Stimulated activated CD4-positive, alpha-beta T cell treated with anti-CD3 and anti-CD28 coated beads, Interleukin-4, amount 100 ng/mL, for 48 hours (primary cell): ENCODE measurements around the gene DCUN1D5.
"Not testable (repeated sequence)": the region's sequence is repeated elsewhere in the genome, so short reads cannot be mapped to it uniquely, and the experiment has no call there.

Experiments used
- DNase-seq, 2 donors: peaks; one replicate each; pipeline ENCODE4 v3.0.0-alpha.2; 2020; ENCODE audit warnings: low read depth in 2 of 2

DCUN1D5 gene

DNA sequence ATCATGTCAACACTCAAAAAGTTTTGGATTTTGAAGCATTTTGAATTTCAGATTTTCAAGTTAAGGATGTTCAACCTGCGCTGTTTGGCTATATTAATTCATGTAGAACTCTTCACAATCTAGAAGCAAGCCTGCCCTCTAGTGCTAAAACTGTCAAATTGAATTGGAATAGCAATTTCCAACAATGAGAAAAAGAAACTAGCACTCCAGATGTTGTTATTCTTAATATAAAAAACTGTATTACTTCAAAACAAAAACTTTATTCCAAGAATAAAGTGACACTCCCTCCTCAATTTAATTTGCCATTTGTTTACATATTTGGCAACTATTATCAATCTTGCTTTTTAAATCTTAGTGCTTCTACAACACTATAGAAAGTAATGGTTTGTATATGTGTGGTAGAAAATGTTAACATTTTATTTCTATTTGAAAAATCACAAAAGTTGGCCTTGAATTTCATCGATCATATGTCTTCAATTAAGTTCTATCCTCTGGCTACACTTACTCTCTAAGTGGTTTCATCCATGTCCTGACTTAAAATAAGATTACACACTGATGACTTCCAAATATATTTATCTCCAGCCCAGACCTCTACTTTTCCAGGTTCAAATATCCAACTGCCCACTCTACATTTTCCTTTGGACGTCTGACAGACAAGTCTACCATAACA is 36.6 kb downstream of the DCUN1D5 start:
- no peak for DNase-seq

DNA sequence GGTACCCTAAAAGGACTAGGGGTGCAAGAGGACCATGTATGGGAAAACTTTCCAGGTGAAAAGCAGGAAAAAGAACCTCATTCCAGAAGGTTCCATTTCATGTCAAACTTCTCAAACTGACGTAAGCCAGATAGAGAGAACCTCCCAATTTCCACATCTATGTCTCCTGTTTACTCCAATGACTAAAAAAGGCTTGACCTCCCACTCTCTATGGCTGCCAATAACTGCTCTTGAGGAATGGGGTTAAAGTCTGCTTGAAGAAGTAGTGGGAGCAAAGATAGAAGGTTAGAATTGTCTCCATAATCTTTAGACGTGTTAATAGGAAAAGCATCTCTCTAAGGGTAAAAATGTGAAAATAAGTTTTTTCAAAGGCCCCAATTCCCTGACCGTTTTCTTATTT is 38.0 kb downstream of the DCUN1D5 start:
- no peak for DNase-seq

DNA sequence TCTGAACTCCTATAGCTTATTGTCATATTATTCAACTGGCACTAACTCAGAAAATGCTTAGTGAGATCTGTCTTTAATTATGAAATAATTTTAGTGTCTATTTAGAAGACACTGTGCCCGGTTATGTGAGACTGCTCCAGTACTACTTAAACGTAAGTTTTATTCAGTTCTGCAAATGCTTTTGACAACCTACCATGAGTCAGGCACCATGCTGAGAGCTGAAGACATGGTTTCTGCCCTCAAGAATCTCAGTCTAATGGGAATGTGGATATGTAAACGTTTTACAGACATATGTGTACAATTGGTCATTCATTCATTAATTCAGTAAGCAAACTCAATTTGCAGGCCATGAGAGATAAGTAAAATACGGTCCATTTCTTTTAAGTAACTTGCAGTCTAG is 40.0 kb downstream of the DCUN1D5 start:
- DNase-seq, result no peak

DNA sequence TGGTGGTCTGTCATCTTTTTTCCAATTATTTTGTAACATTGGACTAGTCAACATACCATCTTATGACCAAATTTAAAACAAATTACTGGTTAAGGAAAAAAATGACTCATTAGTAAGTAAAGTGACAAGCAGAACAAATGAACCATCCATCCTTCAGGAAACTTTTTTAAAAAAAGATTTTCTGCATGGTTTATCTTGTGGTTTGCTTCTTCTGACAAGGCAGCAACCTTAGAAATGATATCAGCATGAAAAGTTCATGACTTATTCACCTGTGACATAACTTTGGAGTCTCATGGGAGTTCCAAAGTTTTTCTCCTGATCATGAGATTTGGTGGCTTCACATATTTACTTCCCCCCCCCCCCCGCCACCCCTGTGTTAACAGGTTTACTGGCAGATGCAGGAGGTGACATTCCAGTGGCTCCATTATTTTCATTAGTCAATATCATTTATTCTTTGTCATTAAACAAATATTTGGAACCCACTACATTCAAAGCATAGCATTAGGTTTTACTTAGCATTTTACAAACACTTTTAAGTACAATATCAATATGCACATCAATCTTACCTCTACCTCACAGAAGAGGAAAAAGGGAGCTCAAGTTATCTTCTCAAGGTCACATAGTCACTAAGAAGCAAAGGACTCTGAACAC is 40.7 kb downstream of the DCUN1D5 start:
- no peak for DNase-seq

DNA sequence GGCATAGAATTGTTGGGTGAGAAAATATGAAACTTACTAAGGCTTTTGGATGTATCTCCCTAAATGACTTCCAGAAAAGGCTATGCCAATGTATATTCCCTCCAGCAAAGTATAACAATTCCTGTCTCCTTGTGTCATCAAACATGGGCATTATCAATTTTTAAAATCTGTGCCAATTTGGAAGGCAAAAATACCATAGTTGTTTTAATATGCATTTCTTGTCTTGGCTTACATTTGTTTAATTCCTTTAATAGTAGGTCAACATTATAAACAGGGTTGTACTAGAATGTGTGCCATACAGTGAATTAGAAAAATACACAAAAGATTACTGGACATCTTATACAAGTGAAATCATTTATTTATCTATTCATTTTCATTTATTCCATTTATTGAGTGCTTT is 41.6 kb downstream of the DCUN1D5 start:
- DNase-seq, result no peak

DNA sequence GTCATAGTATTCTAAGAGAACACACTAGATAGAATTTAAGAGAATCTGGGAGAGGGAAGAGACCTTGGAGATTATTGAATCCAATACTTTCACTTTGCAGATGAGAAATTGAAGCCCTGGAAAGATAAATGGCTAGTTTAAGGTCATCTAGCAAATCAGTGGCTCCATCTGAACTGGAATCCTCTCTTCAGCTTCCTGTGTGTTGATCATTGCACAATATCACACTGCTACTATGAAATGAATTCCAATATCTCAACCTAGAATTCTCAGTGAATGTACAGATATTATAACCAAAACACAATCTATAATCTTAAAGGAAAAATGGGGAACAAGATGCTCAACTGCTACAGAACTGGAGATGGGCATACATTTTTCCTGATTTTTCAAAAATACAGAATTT is 44.1 kb downstream of the DCUN1D5 start:
- DNase-seq, result no peak

DNA sequence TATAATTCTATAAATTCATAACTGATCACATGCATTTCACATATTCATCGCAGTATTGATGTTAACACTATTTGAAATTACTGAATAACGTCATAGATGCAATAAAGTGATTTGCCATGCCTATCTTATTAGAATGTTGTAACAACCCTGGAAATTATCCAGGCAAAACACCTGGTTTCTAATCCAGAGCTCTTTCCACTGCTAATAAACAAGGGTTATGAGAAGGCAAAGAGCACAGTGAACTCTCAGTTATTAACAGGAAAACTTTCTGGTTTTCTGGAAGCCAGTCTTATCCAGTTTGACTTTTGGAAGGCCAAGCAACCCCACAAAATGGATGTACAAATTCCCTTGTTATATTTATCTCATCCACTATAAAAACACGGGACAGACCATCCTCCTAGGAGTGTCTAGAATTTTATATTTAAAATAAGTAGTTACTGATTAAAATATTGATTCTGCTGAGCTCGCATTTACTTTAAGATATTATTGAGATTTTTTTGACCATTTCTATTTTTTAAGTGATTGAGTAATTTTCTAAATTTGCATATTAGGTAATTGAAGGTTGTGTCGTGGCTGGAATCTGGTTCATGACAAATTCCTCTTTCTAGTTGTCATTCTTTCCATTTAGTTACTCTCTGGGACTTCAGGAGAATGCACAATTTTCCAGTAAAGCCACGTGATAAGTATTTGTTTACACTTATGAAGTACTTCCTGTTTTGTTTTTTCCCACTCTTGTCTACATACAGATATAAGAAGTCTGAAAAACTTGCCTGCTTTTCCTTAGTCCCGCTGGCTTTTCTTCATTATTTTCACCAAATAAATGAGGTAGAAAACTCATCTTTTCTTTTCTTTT is 47.9 kb downstream of the DCUN1D5 start:
- no peak for DNase-seq

DNA sequence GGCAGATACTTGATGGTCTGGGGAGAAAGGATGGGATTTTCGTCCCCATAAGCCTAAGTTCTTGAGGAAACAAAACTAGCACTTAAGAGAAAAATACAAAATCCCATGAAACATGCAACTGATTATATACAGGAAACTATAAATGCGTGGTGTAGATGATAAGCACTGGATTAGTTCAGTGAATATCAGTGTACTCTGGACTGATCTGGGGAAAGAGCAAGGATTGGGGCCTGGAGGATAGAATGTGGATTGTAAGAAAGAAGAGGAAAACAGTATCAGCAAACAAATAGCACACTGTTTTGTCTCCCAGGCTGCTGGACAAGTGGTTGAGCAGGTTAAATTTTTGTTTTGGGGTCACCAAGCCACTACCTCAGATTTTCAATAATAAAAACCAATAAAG is 49.8 kb downstream of the DCUN1D5 start:
- DNase-seq, result no peak

DNA sequence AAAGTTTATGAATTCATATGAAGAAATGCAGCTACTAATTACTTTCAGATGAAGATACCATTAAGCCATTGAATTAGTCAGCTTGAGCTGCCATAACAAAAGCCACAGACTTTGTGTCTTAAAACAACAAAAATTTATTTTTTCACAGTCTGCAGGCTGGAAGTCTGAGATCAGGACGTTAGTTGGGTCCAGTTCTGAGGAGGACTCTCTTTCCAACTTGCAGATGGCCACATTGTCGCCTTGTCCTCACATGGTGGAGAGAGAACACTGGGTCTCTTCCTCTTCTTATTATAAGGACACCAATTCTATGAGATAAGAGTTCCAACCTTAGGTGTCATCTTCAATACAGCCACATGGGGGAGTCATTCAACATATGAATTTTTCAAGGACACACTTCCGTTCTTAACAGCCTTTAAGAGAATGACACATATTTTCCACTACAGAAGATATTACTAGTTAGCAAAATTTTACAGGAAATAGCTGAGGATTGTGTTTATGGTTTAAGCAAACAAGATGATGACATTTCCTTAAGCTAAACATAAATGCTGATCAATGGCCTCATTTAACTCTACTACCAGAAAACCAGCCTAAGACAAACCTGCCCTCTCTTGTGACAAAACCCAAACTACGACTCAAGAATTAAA is 56.0 kb downstream of the DCUN1D5 start:
- peak in 1 of 2 donors; percentile 40 for DNase-seq

DNA sequence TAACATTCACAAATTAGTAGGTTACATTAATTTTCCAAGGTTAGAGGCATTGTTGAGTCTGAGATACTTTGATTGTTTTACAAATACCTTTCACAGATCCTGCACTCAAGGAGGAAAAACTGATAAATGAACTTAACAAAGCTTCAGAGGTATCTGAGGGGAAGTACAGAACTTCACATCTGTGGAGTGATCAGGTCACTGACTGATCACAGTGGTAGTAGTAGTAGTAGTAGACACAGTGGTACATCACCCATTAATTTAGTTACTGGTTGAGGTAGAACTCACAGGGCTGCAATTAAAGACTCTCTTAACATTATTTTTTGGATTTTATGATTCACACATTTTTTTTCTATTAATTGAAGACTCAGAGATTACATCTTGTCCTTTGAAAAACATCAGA is 56.7 kb downstream of the DCUN1D5 start:
- no peak for DNase-seq

DNA sequence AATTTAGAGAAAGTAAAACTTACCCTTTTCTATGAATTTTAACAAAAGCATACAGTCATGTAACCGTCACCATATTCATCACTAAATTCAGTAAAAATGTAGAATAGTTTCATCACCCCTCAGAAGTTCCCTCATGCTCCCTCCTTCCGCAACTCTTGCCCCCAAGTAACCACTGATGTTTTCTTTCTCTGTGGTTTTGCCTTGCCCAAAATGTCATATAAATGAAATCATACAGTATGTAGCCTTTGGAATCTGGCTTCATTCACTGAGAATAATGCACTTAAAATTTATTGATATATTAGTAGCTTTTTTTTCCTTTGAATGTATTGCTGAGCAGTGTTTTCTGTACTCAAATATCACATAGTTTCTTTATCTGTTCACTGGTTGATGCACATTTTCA is 60.1 kb downstream of the DCUN1D5 start:
- no peak for DNase-seq

DNA sequence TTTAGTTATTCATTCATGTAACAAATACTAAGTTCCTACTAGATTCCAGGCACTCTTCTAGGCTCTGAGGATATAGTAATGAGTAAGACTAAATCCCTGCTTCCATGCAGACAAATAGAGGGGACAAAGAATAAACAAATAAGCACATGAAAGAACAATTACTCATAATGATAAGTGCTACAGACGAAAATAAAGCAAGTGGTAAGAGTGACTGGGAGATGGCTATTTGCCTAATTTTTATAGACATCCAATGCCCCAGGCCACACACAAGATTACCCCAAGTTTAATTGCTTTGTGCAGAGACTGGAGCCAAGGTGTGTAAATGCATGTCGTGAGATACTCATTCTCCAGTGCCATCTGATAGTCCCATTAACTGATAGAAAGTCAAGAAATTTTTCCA is 62.6 kb downstream of the DCUN1D5 start:
- no peak for DNase-seq

DNA sequence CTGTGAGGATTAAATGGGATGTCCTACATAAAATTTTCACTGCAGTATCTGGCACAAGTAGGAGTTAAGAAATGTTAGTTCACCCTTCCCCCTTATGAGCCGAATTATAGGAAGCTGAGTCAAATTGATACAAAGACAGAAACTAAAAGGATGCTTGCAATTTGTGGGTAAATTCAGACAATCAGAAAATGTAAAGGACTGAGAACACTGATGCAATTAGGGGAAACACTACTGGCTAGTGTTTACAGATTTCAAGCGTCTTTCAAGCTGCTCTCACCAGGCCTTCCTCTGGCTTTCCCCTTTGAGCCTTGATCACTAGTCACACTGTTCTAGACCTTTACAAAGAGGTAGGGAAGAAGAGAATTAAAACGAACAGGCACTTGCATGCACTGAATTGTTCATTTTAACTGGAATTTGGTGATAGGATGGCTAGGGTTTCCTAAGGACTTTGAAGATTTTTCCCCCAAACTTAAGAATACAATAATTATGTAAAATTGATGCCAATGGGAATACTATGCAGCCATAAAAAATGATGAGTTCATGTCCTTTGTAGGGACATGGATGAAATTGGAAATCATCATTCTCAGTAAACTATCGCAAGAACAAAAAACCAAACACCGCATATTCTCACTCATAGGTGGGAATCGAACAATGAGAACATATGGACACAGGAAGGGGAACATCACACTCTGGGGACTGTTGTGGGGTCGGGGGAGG is 63.5 kb downstream of the DCUN1D5 start:
- DNase-seq, result not testable (repeated sequence)

DNA sequence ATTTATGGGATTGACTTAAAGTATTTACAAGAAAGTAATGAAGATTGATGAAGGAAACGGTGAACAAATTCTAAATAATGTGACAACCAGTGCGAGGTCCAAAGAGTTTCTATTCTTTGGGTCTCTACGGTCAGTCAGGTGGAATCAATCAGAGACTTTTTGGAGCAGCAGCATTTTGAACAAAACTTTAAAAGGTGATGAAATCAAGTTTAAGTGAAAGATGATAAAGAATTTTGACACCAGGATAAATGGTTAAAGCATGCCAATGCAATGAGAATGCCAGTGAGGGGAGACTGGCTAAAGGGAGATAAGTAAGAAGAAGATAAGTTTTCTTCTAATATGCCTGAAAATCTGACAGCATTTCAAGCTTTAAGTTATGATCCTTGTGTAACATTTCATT is 67.9 kb downstream of the DCUN1D5 start:
- DNase-seq, result no peak

DNA sequence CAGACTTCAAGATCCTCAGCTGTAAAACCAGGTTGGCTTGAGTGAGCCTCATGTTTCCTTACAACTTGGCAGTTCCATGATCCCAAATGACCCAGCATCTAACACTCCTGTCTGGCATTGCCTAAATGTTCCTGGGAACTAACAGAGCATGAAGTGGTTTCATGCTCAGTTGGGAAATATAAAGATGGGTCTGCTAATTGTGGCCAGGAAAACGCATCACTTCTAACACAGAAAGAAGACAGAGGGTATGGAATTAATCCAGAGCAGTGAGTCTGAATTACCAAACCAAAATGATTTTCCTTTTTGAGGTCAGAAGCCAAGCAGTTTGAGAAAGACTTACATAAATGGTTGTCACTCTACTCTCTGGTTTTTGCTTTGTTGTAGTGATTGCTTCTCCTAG is 75.9 kb downstream of the DCUN1D5 start:
- no peak for DNase-seq

DNA sequence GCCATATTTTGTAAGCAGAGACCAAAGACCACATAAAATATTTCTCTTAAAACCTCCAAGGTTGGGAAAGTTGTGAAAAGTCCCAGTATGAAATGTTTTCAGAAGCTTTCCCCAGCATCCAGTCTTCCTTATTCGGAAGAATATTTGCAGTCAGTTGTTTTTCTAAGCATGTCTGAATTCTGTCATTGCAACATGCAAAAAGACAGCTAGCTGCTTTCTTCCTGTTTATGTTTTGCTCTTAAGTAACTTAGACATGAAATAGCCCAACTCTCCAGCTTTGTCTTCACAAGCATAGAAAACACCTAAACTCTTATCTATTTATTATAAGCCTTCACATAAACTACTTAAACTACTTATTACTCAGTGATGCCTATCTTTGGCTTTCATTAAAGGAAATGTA is 78.5 kb downstream of the DCUN1D5 start:
- DNase-seq, result no peak
